ENCODE results near the gene HPSE2.

The HPSE2 gene

GRCh38 chr10:98431016-98431415 lies 804.6 kb downstream of the HPSE2 start:
- DNase-seq (ENCODE audit: low read depth), result no peak

- DNase-seq (ENCODE audit: low read depth), result no peak
Observed at GRCh38 chr10:98430427-98430826, 805.2 kb downstream of the HPSE2 start.

GRCh38 chr10:98429320-98430072 lies 806.2 kb downstream of the HPSE2 start:
- no peak for DNase-seq (ENCODE audit: low read depth)

DNA sequence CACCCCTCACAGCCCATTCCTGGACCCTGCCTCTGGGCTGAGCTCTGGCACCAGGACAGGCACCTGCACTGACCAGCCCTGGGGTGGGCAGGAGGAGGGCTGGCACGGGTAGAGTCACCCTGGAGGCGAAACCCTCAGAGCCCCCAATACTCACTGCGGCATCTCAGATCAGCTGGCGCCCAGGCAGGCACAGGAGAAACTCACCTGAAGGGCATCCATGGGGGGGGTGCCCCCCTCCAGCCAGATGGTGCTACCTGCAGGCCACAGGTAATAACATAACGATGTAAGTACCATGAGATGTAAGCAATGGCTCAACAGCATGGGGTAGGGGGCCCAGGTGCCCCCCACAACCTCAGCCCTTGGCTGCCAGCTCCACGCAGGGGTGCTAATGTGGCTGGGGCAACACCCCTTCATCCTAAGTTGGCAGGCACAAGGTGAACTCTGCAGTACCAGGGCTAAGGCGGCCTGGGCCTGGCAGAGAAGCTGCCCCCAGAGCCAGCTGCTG lies 808.6 kb downstream of the HPSE2 start:
- no peak for DNase-seq (ENCODE audit: low read depth)

DNA sequence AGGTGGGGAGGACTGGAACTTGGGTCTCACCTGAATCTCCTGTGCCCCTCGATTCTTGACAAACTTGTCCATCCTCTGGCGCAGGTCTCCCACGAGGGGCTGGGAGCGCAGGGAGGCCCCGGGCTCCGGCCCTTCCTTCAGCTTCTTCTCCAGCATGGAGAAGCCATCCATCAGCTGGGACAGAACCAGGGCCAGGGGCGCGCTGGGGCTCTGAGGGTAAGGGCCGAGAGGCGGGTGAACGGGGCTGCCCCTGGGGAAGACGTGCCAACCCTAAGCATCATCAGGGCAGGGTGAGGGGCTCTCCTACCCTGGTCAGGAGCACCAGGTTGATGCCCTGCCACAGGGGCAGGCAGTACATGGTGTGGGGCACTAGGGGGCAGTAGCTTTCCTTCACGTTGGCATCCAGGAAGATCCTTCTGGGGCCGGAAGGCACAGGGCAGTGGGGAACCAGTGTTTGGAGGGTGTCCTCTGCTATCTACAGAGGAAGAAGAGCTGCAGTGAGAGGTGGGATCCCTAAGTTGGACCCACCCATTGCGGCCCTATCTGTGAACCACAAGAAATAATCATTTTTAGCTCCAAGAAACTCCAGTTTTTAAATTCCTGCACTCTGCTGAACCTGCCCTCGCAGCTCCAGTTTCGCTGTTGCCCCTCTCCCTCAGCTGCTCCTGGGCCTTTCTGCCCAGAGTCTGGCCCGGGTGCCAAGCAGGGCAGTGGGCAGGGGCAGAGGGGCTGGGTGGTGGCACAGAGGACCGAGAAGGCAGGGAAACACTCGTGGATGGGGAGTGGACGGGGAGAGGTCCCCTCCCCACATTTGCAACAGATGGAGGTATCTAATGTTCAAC lies 809.9 kb downstream of the HPSE2 start:
- no peak for DNase-seq (ENCODE audit: low read depth)

- no peak for DNase-seq (ENCODE audit: low read depth)
Observed at GRCh38 chr10:98424295-98425254, 811.1 kb downstream of the HPSE2 start.

DNA sequence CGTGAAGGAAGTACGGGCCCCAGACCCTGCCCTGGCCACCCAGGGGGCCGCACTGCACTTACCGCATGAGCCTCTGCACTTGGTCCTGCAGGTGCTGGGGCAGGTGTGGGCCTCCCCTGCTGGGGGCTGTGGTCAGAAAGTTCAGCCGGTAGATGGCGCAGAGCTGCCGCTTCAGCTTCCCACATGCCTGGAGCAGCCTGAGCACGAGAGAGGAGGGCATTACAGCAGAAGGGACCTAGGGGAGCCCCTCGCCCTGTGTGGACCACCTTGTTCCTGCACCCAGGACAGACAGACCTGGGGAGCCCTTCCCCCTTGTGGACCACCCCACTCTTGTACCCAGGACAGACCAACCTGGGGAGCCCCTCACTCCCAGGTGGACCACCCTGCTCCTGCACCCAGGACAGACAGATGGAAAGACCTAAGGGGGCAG lies 811.9 kb downstream of the HPSE2 start:
- DNase-seq (ENCODE audit: low read depth), result no peak

- DNase-seq (ENCODE audit: low read depth), result no peak
Observed at GRCh38 chr10:98422182-98422581, 813.5 kb downstream of the HPSE2 start.

- no peak for DNase-seq (ENCODE audit: low read depth)
Observed at GRCh38 chr10:98420786-98421185, 814.9 kb downstream of the HPSE2 start.

DNA sequence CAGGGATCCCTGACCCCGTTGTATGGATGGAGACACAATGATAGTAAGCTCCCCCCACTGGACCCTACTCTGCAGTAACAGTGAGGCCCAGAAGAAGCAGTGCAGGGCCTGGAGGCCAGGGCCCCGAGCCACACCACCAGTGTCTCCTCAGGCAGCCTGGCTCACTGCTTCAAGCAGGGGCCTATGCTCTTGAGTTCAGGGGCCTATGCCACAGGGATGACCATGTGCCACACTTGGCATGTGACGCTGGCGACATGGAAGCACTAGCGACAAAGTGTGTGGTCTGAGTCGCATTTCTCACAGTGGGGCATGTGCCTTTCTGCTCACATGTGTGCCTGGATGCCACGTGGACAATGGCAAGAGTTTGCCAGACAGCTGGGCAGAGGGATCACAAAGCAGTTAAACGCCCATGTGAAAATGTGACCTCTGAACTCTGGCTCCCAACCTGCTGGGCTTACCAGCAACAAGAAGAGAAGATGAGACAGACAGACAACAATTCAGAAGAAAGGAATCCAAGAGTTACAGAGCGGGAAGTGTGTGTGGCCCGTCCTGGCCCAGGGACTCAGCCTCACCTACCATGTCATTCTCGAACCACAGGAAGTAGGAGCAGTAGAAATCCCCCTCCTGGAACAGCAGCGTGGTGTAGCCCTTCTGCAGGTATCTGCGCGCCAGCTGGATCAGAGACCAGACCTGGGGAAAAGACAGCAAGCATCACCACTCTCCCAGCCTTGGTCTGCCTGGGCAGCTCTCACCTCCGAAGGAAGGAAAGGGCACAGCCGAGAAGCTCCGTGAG lies 816.0 kb downstream of the HPSE2 start:
- DNase-seq (ENCODE audit: low read depth), result no peak

DNA sequence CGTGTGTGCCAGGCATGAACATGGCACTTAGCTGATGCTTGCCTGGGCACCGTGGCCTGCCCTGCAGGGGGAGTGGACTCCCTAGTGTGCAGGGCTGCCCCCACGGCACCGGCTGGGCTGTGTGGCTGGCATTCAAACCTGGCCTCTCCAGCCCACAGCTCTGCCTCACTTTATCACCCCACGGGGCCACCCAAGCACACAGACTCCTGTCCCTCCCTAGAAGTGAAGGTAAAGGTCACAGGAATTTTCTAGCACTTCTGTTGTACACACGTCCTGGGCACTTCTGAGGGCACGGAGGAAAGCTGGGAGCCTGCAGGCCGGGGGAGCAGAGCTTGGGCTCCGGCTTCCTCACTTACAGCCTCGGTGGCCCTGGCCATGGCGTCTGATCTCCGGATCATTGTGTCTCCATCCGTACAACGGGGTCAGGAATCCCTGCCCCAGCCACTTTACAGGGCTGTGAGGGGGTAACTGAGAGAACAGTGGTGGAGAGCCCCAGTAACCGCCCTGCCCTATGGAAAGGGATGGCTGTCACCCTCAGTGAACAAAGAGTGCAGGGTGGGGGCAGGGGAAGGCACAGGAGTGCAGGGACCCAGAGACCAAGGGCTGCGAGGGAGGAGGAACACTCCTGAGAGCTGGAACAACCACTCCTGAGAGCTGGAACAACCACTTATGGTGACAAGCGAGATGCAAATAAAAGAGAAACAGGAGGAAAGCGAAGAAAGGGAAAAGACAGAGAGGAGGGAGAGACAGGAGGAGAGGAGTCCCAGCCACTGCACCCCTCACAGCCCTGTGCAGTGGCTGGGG lies 816.8 kb downstream of the HPSE2 start:
- no peak for DNase-seq (ENCODE audit: low read depth)

DNA sequence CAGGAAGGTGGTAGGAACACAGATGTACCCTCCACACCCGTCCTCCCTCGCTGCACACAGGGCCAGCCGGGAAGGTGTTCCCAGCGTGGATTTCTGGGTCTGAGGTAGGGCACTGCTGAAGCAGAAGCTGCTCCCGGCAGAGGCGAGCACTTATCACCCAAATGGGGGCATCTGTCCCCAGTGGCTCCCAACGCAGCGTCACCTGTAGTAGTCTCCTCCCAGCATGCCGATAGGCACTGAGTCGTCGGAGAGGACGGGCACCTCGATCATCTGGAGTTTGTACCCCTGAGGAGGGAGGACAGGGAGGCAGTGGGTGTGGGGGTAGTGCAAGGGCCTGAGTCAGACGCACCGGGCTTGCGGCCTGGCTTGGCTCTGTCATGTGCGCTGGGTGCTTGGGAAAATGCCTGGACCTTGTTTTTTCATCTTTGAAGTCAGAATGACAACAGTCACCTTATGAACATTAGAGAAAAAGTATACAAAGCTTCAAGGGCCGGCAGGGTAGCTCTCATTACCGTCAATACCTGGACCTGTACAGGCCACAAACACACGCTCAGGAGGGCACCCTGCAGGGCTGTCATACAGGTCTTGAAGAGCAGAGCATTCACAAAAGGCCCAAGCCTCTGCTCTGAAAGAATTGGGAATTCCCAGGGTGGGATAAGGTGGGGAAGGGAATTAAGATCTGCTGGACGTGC lies 817.5 kb downstream of the HPSE2 start:
- no peak for DNase-seq (ENCODE audit: low read depth)

DNA sequence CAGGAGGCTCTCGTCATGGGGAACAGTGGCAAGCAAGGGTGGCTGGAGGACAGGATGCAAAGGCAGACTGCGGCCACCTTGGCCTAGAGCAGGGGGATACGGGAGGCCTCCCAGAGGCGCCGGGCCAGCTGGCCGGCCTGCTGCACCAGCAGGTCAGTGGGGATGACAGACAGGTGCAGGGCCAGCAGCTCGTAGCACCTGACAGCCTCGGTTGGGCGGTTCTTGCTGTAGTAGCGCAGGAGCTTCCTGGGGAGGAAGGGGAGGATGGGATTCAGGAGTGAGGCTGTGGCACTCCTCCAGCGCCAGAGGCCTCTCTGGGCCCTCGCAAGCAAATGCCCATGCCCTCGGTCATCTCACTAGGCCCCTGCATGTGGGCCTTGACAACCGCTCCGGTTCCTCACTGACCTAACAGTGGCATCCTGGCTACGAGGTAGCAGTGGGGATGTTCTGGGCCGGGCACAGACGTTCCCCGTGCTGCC lies 818.1 kb downstream of the HPSE2 start:
- no peak for DNase-seq (ENCODE audit: low read depth)

DNA sequence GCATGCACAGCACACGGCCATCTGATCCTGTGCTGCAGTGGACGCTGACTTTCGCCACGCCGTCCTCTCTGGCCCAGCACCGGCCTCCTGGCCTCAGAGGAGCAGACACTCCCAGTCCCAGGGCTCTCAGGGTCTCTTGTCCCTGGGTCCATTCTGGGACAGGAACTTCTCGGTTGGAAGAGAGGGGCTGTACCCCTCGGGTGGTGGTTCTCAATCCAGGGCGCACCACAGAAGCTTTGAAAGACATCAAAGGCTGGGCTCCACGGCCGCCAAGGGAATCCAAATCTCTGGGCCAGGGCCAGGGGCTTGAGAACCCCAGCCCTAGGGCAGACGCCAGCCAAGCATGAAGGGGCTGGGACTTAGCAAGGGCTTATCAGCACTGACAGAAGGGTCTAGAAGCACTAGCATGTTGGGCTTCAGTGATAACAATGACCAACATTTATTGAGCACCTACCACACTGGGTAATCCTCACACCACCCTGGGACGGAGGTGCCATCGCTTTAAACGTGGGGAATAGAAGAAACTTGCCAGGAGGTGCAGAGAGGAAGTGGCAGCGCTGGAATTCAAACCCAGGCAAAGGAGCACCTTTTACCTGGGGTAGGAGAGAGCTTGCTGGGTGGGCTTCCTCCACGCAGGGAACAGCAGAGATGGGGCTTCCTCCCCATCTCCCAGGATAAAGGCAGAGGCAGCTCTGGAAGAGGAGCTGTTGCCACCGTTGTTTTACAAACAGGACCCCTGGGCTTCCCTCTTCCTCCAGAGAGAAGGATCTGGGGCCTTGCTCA lies 818.9 kb downstream of the HPSE2 start:
- no peak for DNase-seq (ENCODE audit: low read depth)

DNA sequence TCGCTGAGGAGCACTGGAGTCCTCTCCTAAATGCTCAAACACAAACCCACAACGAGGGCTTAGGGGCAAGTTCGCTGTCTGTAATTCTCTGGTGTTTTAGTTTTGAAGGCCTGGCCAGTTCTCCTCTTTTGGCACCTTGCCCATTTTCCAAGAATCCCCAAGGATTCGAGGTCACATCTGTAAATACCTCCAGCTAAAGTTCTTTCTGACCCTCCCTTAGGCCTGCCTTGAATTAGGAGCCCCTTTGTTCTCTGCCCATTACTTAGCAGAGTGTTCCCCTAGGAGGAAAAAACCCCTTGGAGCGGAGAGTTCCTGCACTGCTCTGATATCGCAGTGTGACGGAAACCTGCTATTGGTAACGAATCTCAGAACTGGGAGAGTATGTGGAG lies 819.9 kb downstream of the HPSE2 start:
- DNase-seq (ENCODE audit: low read depth), result no peak

- peak; percentile 24 for DNase-seq (ENCODE audit: low read depth)
Observed at GRCh38 chr10:98414932-98415730, 820.5 kb downstream of the HPSE2 start, which contains the start of gene PYROXD2. TSS of gene PYROXD2 (minus strand) at chr10:98415182. CDS start at chr10:98415135, 47 bp downstream.

GRCh38 chr10:98414578-98414931 lies 821.1 kb downstream of the HPSE2 start:
- no peak for DNase-seq (ENCODE audit: low read depth)

DNA sequence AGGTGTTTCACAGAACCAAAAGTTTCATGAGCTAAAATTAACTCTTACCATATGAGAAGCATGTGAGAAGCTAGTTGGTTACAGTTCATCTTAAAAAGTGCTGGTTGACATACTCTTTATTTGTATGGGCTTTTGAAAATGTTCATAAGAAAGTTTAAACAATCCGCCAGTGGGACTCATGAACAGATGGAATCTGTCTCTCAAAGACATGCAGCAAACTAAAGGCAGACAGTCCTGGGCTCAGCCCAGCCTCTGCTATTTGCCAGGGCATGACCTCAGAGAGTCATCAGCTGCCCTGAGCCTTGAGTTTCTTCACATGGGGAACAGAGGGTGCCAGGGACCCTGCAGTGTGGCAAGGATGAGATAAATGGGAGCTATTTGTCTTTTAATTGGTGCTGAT lies 823.9 kb downstream of the HPSE2 start:
- no peak for DNase-seq (ENCODE audit: low read depth)
